ENCODE measurements around the gene IL32. TPM values are rescaled to one million over a fixed set of nuclear protein-coding genes. Genes with fewer than 3 reads are reported as not detected.

Gene IL32
- polyA plus RNA-seq, 2 of the 4 experiments (the other 2 are of a cell fraction): 8.9 to 20.2 TPM

GRCh38 chr16:3059041-3059722, 6.3 kb upstream of the IL32 start:
- Histone ChIP-seq H3K4me2 (peak overlapping the region; percentile 92), H3K4me1 (peaks cover 10% of the 10 kb centered on the region), H3K4me3 (peak overlapping the region; percentile 76), H3K9me3 (no peaks in the 10 kb centered on the region), H3K27ac (peak overlapping the region; percentile 94 to 99)
- ChIA-PET CTCF (interaction anchor here (0.6 to 12.4 kb wide), 38 partner anchors 10 to 132 kb away, joined by 3 to 186 read pairs (median 6); partner anchors contain the start of genes MMP25, ZNF205, ZNF213 and ZSCAN10), POLR2A (interaction anchor here (0.6 to 2.3 kb wide), 8 partner anchors 9 to 75 kb away, joined by 3 to 15 read pairs (median 4); partner anchors contain the start of genes TNFRSF12A and ZNF213)
- FAIRE-seq: no peak
- peak; percentile 89 to 95 for ATAC-seq
- DNase-seq (ENCODE audit: low read depth in 1 of 2, low spot score in 1 of 2): peak; percentile 79 to 84
- 5% methylated on average over 9 of the region's 67 CpGs for WGBS (ENCODE audit: missing lambda C conversion rate)
- TF ChIP-seq RAD21 (conservative IDR thresholded peaks at IDR 0.05 in 1 of 2, IDR thresholded peaks at IDR 0.05 in 1 of 2) (peak; percentile 74 to 94), ESRRA (IDR thresholded peaks at IDR 0.05; ENCODE audit: borderline replicate concordance, low read length) (no peak), EHMT2 (IDR thresholded peaks at IDR 0.05; ENCODE audit: low read depth) (no peak), HOXB5 (CRISPR knock-in tag; IDR thresholded peaks at IDR 0.05) (no peak), TFCP2L1 (CRISPR knock-in tag; IDR thresholded peaks at IDR 0.05) (no peak), CTCF (IDR thresholded peaks at IDR 0.05) (peak; percentile 82), HES2 (IDR thresholded peaks at IDR 0.05) (no peak), CBX8 (IDR thresholded peaks at IDR 0.05) (no peak), BCL3 (IDR thresholded peaks at IDR 0.05) (0 out of 3 replicates have a peak, but pooled peaks have one; percentile 50), PBX3 (IDR thresholded peaks at IDR 0.05) (no peak), CEBPB (IDR thresholded peaks at IDR 0.05) (no peak), E2F6 (IDR thresholded peaks at IDR 0.05; ENCODE audit: borderline replicate concordance, low read depth) (no peak; the same call in 1 of the 2 replicates), ZSCAN20 (CRISPR knock-in tag; IDR thresholded peaks at IDR 0.05) (no peak), HOXA7 (CRISPR knock-in tag; IDR thresholded peaks at IDR 0.05) (no peak), RNF2 (IDR thresholded peaks at IDR 0.05; ENCODE audit: borderline replicate concordance, low read depth) (peak; percentile 66; the same call in 1 of the 2 replicates), RFX5 (IDR thresholded peaks at IDR 0.05) (no peak), RCOR1 (IDR thresholded peaks at IDR 0.05; ENCODE audit: low read depth, low read length) (no peak), HOXB13 (CRISPR knock-in tag; IDR thresholded peaks at IDR 0.05; ENCODE audit: low read depth) (no peak), REST (IDR thresholded peaks at IDR 0.05) (no peak), MYC (IDR thresholded peaks at IDR 0.05; ENCODE audit: borderline replicate concordance, low read length) (no peak), CHD2 (IDR thresholded peaks at IDR 0.05; ENCODE audit: low read length, partially characterized antibody) (no peak), ZC3H11A (IDR thresholded peaks at IDR 0.05) (no peak), MAFK (IDR thresholded peaks at IDR 0.05; ENCODE audit: partially characterized antibody) (no peak), ELK1 (IDR thresholded peaks at IDR 0.05; ENCODE audit: low read depth, low read length) (no peak), USF2 (IDR thresholded peaks at IDR 0.05) (no peak), EHF (CRISPR knock-in tag; IDR thresholded peaks at IDR 0.05) (no peak), NPAS2 (CRISPR knock-in tag; IDR thresholded peaks at IDR 0.05; ENCODE audit: borderline replicate concordance) (no peak), POLR2A (IDR thresholded peaks at IDR 0.05; ENCODE audit: low read length) (peak; percentile 53)

Measured in A549 (cell line).